Astrocyte (in vitro differentiated cells and primary cell): Measurements from ENCODE around the gene GGTLC3. TPM values are rescaled to one million over a fixed set of nuclear protein-coding genes. Genes with fewer than 3 reads are reported as not detected.
A peak's percentile ranks its signal among the peaks of the same experiment; 100 is the strongest.
"Not testable (repeated sequence)": the region's sequence is repeated elsewhere in the genome, so short reads cannot be mapped to it uniquely, and the experiment has no call there.

ENCODE experiments used
- DNase-seq: peaks from one replicate; pipeline ENCODE4 v3.0.0-alpha.2; 2010; ENCODE audit warnings: low read depth
- FAIRE-seq: peaks from 2 replicates; lab custom pipeline; 2011; peaks lifted over from hg19 to GRCh38; lab: Jason Lieb, UNC
- H2AFZ ChIP-seq: 2 replicates; pipeline ENCODE4 v1.6.0; 2012; ENCODE audit warnings: low read depth, low read length, inconsistent platforms
- H3K27ac ChIP-seq: 2 replicates; pipeline ENCODE4 v1.5.1; 2011; ENCODE audit warnings: low read depth, low read length, inconsistent platforms
- H3K27me3 ChIP-seq: 2 replicates; pipeline ENCODE4 v1.6.0; 2011; ENCODE audit warnings: low read length, inconsistent platforms; ENCODE audit not compliant: insufficient read depth
- H3K36me3 ChIP-seq: 2 replicates; pipeline ENCODE4 v1.5.1; 2011; ENCODE audit warnings: low read length, inconsistent platforms; ENCODE audit not compliant: insufficient read depth
- H3K4me1 ChIP-seq: 2 replicates; pipeline ENCODE4 v1.5.1; 2011; ENCODE audit warnings: low read length, inconsistent platforms; ENCODE audit not compliant: insufficient read depth
- H3K4me2 ChIP-seq: 2 replicates; pipeline ENCODE4 v1.6.0; 2012; ENCODE audit warnings: low read length, inconsistent platforms
- H3K4me3 ChIP-seq: 2 replicates; pipeline ENCODE4 v1.5.1; 2011; ENCODE audit warnings: low read depth, mild to moderate bottlenecking, low read length, inconsistent platforms; ENCODE audit not compliant: insufficient read depth
- H3K79me2 ChIP-seq: 2 replicates; pipeline ENCODE4 v1.6.0; 2012; ENCODE audit warnings: mild to moderate bottlenecking, low read length, inconsistent platforms; ENCODE audit not compliant: insufficient read depth
- H3K9ac ChIP-seq: 2 replicates; pipeline ENCODE4 v1.6.0; 2012; ENCODE audit warnings: mild to moderate bottlenecking, low read length, inconsistent platforms
- H3K9me3 ChIP-seq: 2 replicates; pipeline ENCODE4 v1.5.1; 2012; ENCODE audit warnings: low read depth, mild to moderate bottlenecking, low read length, inconsistent platforms; ENCODE audit not compliant: insufficient read depth
- H4K20me1 ChIP-seq: 2 replicates; pipeline ENCODE4 v1.6.0; 2012; ENCODE audit warnings: low read length, inconsistent platforms; ENCODE audit not compliant: insufficient read depth
- H3K27ac Mint-ChIP-seq: one replicate; pipeline ENCODE4 v1.8.0; 2021; ENCODE audit warnings: mild to moderate bottlenecking, mixed read lengths; ENCODE audit not compliant: unreplicated experiment
- H3K27me3 Mint-ChIP-seq: one replicate; pipeline ENCODE4 v1.8.0; 2021; ENCODE audit warnings: low read depth, mixed read lengths; ENCODE audit not compliant: unreplicated experiment
- H3K36me3 Mint-ChIP-seq: one replicate; pipeline ENCODE4 v1.8.0; 2021; ENCODE audit warnings: low read depth, mixed read lengths; ENCODE audit not compliant: unreplicated experiment
- H3K4me1 Mint-ChIP-seq: one replicate; pipeline ENCODE4 v1.8.0; 2021; ENCODE audit warnings: low read depth, mixed read lengths; ENCODE audit not compliant: unreplicated experiment
- H3K4me3 Mint-ChIP-seq: one replicate; pipeline ENCODE4 v1.8.0; 2021; ENCODE audit warnings: mild to moderate bottlenecking, moderate library complexity, mixed read lengths; ENCODE audit not compliant: unreplicated experiment
- H3K9me3 Mint-ChIP-seq: one replicate; pipeline ENCODE4 v1.8.0; 2021; ENCODE audit warnings: mild to moderate bottlenecking, mixed read lengths; ENCODE audit not compliant: unreplicated experiment
- total RNA-seq: library from RNA; stranded (reverse); gene quantifications from 2 replicates; pipeline ENCODE4 v1.2.1, GENCODE V29; 2021

The GGTLC3 gene
- total RNA-seq, 1 donor from 2014 or later: not detected

GRCh38 chr22:18534315-18534714 lies 16.4 kb upstream of the GGTLC3 start:
- H3K4me3 Mint-ChIP-seq: not testable (repeated sequence)

GRCh38 chr22:18533633-18534032 lies 15.7 kb upstream of the GGTLC3 start:
- not testable (repeated sequence) for H3K27ac ChIP-seq, H3K4me2 ChIP-seq, H3K4me3 Mint-ChIP-seq, H3K9ac ChIP-seq, H3K27me3 Mint-ChIP-seq, H3K36me3 Mint-ChIP-seq, H3K9me3 Mint-ChIP-seq, H2AFZ ChIP-seq, H3K79me2 ChIP-seq, H3K9me3 ChIP-seq, FAIRE-seq, H3K4me1 ChIP-seq, H3K4me1 Mint-ChIP-seq, H3K27me3 ChIP-seq, H3K4me3 ChIP-seq, DNase-seq, H3K27ac Mint-ChIP-seq, H3K36me3 ChIP-seq, H4K20me1 ChIP-seq

More at GRCh38 chr22:18534315-18534714, 16.4 kb upstream of the GGTLC3 start:
- not testable (repeated sequence) for H3K27ac ChIP-seq, H4K20me1 ChIP-seq, H3K4me2 ChIP-seq, H3K27me3 ChIP-seq, H3K4me1 Mint-ChIP-seq, H3K36me3 ChIP-seq, H2AFZ ChIP-seq, FAIRE-seq, H3K79me2 ChIP-seq, H3K9ac ChIP-seq, H3K4me3 ChIP-seq, H3K9me3 ChIP-seq, H3K36me3 Mint-ChIP-seq, H3K27ac Mint-ChIP-seq, H3K9me3 Mint-ChIP-seq, H3K27me3 Mint-ChIP-seq, DNase-seq, H3K4me1 ChIP-seq

- H4K20me1 ChIP-seq, H3K4me1 ChIP-seq, H3K79me2 ChIP-seq, H3K9me3 ChIP-seq, H3K4me3 Mint-ChIP-seq, H3K27me3 Mint-ChIP-seq, H3K4me1 Mint-ChIP-seq, H3K9me3 Mint-ChIP-seq, H3K36me3 Mint-ChIP-seq, H3K36me3 ChIP-seq, H3K27me3 ChIP-seq, H2AFZ ChIP-seq, DNase-seq, FAIRE-seq, H3K4me2 ChIP-seq, H3K27ac ChIP-seq, H3K9ac ChIP-seq, H3K4me3 ChIP-seq, H3K27ac Mint-ChIP-seq: not testable (repeated sequence)
Observed at GRCh38 chr22:18529416-18530145, 11.6 kb upstream of the GGTLC3 start.

- not testable (repeated sequence) for H3K4me1 Mint-ChIP-seq, H3K9me3 Mint-ChIP-seq, H3K9ac ChIP-seq, H3K4me1 ChIP-seq, H3K27me3 ChIP-seq, H3K79me2 ChIP-seq, H4K20me1 ChIP-seq, H2AFZ ChIP-seq, H3K36me3 ChIP-seq, H3K27me3 Mint-ChIP-seq, H3K4me2 ChIP-seq, H3K36me3 Mint-ChIP-seq, H3K27ac ChIP-seq, FAIRE-seq, H3K9me3 ChIP-seq, H3K4me3 ChIP-seq
- Mint-ChIP-seq H3K27ac (peak overlapping the region; percentile 47), H3K4me3 (peak overlapping the region; percentile 76)
- peak; percentile 22 for DNase-seq
Observed at GRCh38 chr22:18528597-18529415, 10.8 kb upstream of the GGTLC3 start.

- H3K27me3 ChIP-seq, DNase-seq, H3K79me2 ChIP-seq, H3K4me1 Mint-ChIP-seq, H3K27ac ChIP-seq, H3K4me2 ChIP-seq, H3K4me1 ChIP-seq, H3K27me3 Mint-ChIP-seq, H4K20me1 ChIP-seq, FAIRE-seq, H3K9me3 ChIP-seq, H3K9ac ChIP-seq, H3K4me3 ChIP-seq, H3K27ac Mint-ChIP-seq, H3K9me3 Mint-ChIP-seq, H2AFZ ChIP-seq, H3K36me3 ChIP-seq, H3K36me3 Mint-ChIP-seq: not testable (repeated sequence)
- H3K4me3 Mint-ChIP-seq: peak within 1 kb of the TSS; percentile 76
Observed at GRCh38 chr22:18527752-18528596, 10.0 kb upstream of the GGTLC3 start, which contains the start of gene TMEM191B. Gene TMEM191B (plus strand): TSS chr22:18527802. CDS start chr22:18527981, 179 bp downstream.
